Progenitor cell of endocrine pancreas (in vitro differentiated cells): ENCODE measurements around the gene PTTG1IP. TPM values are rescaled to one million over a fixed set of nuclear protein-coding genes. Genes with fewer than 3 reads are reported as not detected.
"Not testable (repeated sequence)": the region's sequence is repeated elsewhere in the genome, so short reads cannot be mapped to it uniquely, and the experiment has no call there.

Experiments used
- DNase-seq: peaks from one replicate; pipeline ENCODE4 v3.0.0; 2021; ENCODE audit warnings: low spot score; ENCODE audit not compliant: unreplicated experiment
- H3K27ac Mint-ChIP-seq: 2 replicates; pipeline ENCODE4 v1.8.0; 2021; ENCODE audit warnings: mild to moderate bottlenecking, moderate library complexity, mixed read lengths
- H3K27me3 Mint-ChIP-seq: 2 replicates; pipeline ENCODE4 v1.8.0; 2021; ENCODE audit warnings: mixed read lengths
- H3K36me3 Mint-ChIP-seq: 2 replicates; pipeline ENCODE4 v1.8.0; 2022; ENCODE audit warnings: mixed read lengths; ENCODE audit not compliant: insufficient read depth
- H3K4me1 Mint-ChIP-seq: 2 replicates; pipeline ENCODE4 v1.8.0; 2021; ENCODE audit warnings: low read depth, mixed read lengths
- H3K4me3 Mint-ChIP-seq: 2 replicates; pipeline ENCODE4 v1.8.0; 2021; ENCODE audit warnings: low read depth, mild to moderate bottlenecking, moderate library complexity, mixed read lengths
- H3K9me3 Mint-ChIP-seq: 2 replicates; pipeline ENCODE4 v1.8.0; 2021; ENCODE audit warnings: low read depth, mixed read lengths
- CTCF ChIP-seq: fragments of 200-600 bp; sonication (generic); IDR thresholded peaks from one replicate; pipeline ENCODE4 v1.5.0; 2021; ENCODE audit warnings: antibody characterized with exemption, mild to moderate bottlenecking; ENCODE audit not compliant: unreplicated experiment
- total RNA-seq: library from RNA; stranded (reverse); gene quantifications from 2 replicates; pipeline ENCODE4 v1.2.1, GENCODE V29; 2021

PTTG1IP gene
- total RNA-seq, 1 donor from 2014 or later: 221 TPM

- Mint-ChIP-seq H3K27ac (no peak overlapping the region), H3K36me3 (no peaks in the 10 kb centered on the region), H3K4me1 (no peaks in the 10 kb centered on the region), H3K27me3 (peaks cover 8% of the 10 kb centered on the region), H3K9me3 (no peaks in the 10 kb centered on the region), H3K4me3 (no peak overlapping the region)
- TF ChIP-seq CTCF: no peak
- no peak for DNase-seq
Observed at GRCh38 chr21:44835647-44835973, 37.9 kb downstream of the PTTG1IP start.

GRCh38 chr21:44834951-44835646 is 38.4 kb downstream of the PTTG1IP start:
- Mint-ChIP-seq H3K4me1 (no peaks in the 10 kb centered on the region), H3K9me3 (no peaks in the 10 kb centered on the region), H3K36me3 (no peaks in the 10 kb centered on the region), H3K27ac (no peak overlapping the region), H3K4me3 (no peak overlapping the region), H3K27me3 (peaks cover 8% of the 10 kb centered on the region)
- no peak for TF ChIP-seq CTCF
- no peak for DNase-seq

- Mint-ChIP-seq H3K36me3 (no peaks in the 10 kb centered on the region), H3K27ac (no peak overlapping the region), H3K9me3 (peaks cover 4% of the 10 kb centered on the region), H3K4me3 (no peak overlapping the region), H3K4me1 (no peaks in the 10 kb centered on the region), H3K27me3 (peaks cover 8% of the 10 kb centered on the region)
- no peak for TF ChIP-seq CTCF
- no peak for DNase-seq
Observed at GRCh38 chr21:44834231-44834950, 39.1 kb downstream of the PTTG1IP start.

GRCh38 chr21:44833663-44834062 is 39.8 kb downstream of the PTTG1IP start:
- no peaks in the 10 kb centered on the region for H3K4me1 Mint-ChIP-seq
- no peaks in the 10 kb centered on the region for H3K36me3 Mint-ChIP-seq
- H3K9me3 Mint-ChIP-seq: peaks cover 7% of the 10 kb centered on the region
- H3K4me3 Mint-ChIP-seq: no peak overlapping the region
- H3K27me3 Mint-ChIP-seq: peaks cover 8% of the 10 kb centered on the region
- no peak for DNase-seq
- TF ChIP-seq CTCF: no peak
- no peak overlapping the region for H3K27ac Mint-ChIP-seq

- H3K27ac Mint-ChIP-seq, H3K36me3 Mint-ChIP-seq, H3K4me1 Mint-ChIP-seq, DNase-seq, H3K4me3 Mint-ChIP-seq: not testable (repeated sequence)
- Mint-ChIP-seq H3K27me3 (peaks cover 12% of the 10 kb centered on the region), H3K9me3 (peaks cover 16% of the 10 kb centered on the region)
Observed at GRCh38 chr21:44832516-44833255, 40.8 kb downstream of the PTTG1IP start.
